Peyer's patch (tissue), 4 donors: Measurements from ENCODE around the gene MRPL54.

Source experiments
- POLR2A ChIP-seq, 2 donors: fragments of 450-650 bp; IDR thresholded peaks; one replicate each; pipeline ENCODE4 v1.5.1; 2017; ENCODE audit warnings: antibody characterized with exemption in 2 of 2, mild to moderate bottlenecking in 2 of 2, moderate library complexity in 2 of 2
- TF ChIP-seq, protein P1 (sequence below), 6 experiments: fragments of 450-650 bp in 4 of 6; fragments of 200-600 bp in 2 of 6; sonication (generic) in 1 of 6; IDR thresholded peaks; one replicate each; pipeline ENCODE4 v1.5.1; 2017 to 2019; ENCODE audit warnings: antibody characterized with exemption in 6 of 6, mild to moderate bottlenecking in 3 of 6, moderate library complexity in 1 of 6

DNA sequence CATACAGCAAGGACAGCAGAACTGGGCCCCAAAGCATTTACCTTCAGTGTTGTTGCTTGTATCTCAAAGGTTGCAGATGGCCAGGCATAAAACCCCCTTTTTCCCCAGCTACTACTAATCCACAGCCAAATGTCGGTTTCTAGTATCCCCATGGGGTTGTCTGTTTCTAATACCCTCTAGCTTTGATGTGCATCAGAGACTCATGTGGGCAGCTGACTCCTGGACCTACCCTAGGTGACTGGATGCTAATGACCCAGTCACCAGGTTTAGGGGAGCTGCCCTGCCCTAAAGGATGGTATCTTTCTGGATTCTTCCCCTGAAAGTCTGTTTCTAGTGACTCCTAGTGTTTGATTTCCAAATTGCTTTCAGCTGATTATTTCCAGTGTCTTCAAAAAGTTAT, 30.4 kb upstream of the MRPL54 start:
- TF ChIP-seq, protein P1, sequence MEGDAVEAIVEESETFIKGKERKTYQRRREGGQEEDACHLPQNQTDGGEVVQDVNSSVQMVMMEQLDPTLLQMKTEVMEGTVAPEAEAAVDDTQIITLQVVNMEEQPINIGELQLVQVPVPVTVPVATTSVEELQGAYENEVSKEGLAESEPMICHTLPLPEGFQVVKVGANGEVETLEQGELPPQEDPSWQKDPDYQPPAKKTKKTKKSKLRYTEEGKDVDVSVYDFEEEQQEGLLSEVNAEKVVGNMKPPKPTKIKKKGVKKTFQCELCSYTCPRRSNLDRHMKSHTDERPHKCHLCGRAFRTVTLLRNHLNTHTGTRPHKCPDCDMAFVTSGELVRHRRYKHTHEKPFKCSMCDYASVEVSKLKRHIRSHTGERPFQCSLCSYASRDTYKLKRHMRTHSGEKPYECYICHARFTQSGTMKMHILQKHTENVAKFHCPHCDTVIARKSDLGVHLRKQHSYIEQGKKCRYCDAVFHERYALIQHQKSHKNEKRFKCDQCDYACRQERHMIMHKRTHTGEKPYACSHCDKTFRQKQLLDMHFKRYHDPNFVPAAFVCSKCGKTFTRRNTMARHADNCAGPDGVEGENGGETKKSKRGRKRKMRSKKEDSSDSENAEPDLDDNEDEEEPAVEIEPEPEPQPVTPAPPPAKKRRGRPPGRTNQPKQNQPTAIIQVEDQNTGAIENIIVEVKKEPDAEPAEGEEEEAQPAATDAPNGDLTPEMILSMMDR (IDR thresholded peaks at IDR 0.05), result no peak
- no peak for TF ChIP-seq POLR2A (IDR thresholded peaks at IDR 0.05)
